ENCODE results near the gene ST14. TPM values are rescaled to one million over a fixed set of nuclear protein-coding genes. Genes with fewer than 3 reads are reported as not detected.

Gene ST14
- polyA plus RNA-seq, 3 donors: 13.3 to 36.0 (median 23.6) TPM

- peaks cover 15% of the 10 kb centered on the region for H4K20me1 ChIP-seq (ENCODE audit: insufficient read depth, low read length)
- no peak for TF ChIP-seq CTCF (IDR thresholded peaks at IDR 0.05)
Measured at GRCh38 chr11:130157840-130158239, 1.7 kb upstream of the ST14 start.

DNA sequence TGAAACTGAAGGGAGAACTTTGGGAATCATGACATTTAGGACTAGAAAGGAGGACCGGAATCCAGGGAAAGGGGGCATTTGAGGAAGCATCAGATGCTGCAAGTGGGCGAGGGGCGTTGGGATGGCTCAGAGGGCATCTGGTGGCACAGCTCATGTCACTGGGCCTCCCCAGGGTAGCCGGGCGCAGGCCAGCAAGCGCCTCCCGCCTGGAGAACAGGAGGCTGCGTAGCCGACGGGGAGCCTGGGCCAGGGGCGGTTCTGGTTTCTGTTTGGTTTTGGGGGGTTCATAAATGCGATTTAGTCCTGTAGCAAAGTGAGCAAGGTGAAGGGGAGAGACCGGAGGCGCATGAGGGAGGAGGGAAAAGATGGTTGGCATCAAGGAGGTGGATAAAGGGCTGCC is 443 bp upstream of the ST14 start:
- intact Hi-C loops (cut with micrococcal nuclease): no loop called here
- Histone ChIP-seq H3K4me2 (replicated peaks; ENCODE audit: extremely low read depth, low read length, poor library complexity, severe bottlenecking) (peak overlapping the region; percentile 79), H3K27ac (ENCODE audit: low read depth in 1 of 2, low read length in 2 of 2) (no peak overlapping the region), H3K27me3 (ENCODE audit: control insufficient read depth in 2 of 2, insufficient read depth in 2 of 2, low read length in 2 of 2) (peaks cover 0 to 14% of the 10 kb centered on the region in 2 donors), H3K36me3 (replicated peaks in 1 of 2; ENCODE audit: control insufficient read depth in 1 of 2, insufficient read depth in 2 of 2, low read length in 2 of 2) (no peaks in the 10 kb centered on the region), H3K9me3 (replicated peaks in 1 of 2; ENCODE audit: control insufficient read depth in 1 of 2, insufficient read depth in 1 of 2, low read length in 2 of 2) (no peaks in the 10 kb centered on the region), H4K20me1 (ENCODE audit: insufficient read depth, low read length) (peaks cover 15% of the 10 kb centered on the region), H3K4me1 (ENCODE audit: control insufficient read depth in 1 of 2, insufficient read depth in 2 of 2, low read length in 2 of 2) (peaks cover 74 to 82% of the 10 kb centered on the region in 2 donors), H2AFZ (ENCODE audit: insufficient read depth, low read depth, low read length, poor library complexity, severe bottlenecking) (no peak overlapping the region), H3K4me3 (replicated peaks in 1 of 3; ENCODE audit: low read depth in 2 of 3, low read length in 3 of 3) (peak overlapping the region in 1 of 3 experiments; percentile 75), H3K79me2 (ENCODE audit: insufficient read depth, low read length) (peaks cover 33% of the 10 kb centered on the region), H3K9ac (ENCODE audit: insufficient read depth, low read length, poor library complexity, severe bottlenecking) (no peak overlapping the region)
- 88% methylated on average over 14 of the region's 14 CpGs for WGBS (ENCODE audit: insufficient coverage)
- Mint-ChIP-seq H3K27me3 (ENCODE audit: low read depth in 3 of 3) (peaks cover 16 to 26% (median 17%) of the 10 kb centered on the region in 3 donors), H3K9me3 (peaks cover 0 to 6% (median 0%) of the 10 kb centered on the region in 7 donors), H3K27ac (peak overlapping the region in 1 of 7 donors; percentile 62), H3K36me3 (peaks cover 5 to 8% of the 10 kb centered on the region in 2 donors), H3K4me1 (peaks cover 84% of the 10 kb centered on the region), H3K4me3 (peak overlapping the region; percentile 57 to 82)
- no peak for TF ChIP-seq CTCF (IDR thresholded peaks at IDR 0.05)
- DNase-seq: no peak

More at GRCh38 chr11:130157840-130158239, 1.7 kb upstream of the ST14 start:
- H3K27me3 ChIP-seq (ENCODE audit: control insufficient read depth in 2 of 2, insufficient read depth in 2 of 2, low read length in 2 of 2): peaks cover 0 to 14% of the 10 kb centered on the region in 2 donors
- peaks cover 25% of the 10 kb centered on the region for H3K79me2 ChIP-seq (ENCODE audit: insufficient read depth, low read length)
- Mint-ChIP-seq H3K27ac (peak overlapping the region in 1 of 7 donors; percentile 5), H3K9me3 (peaks cover 0 to 6% (median 0%) of the 10 kb centered on the region in 7 donors), H3K4me3 (no peak overlapping the region), H3K36me3 (peaks cover 5 to 8% of the 10 kb centered on the region in 2 donors), H3K27me3 (ENCODE audit: low read depth in 3 of 3) (peaks cover 16 to 26% (median 17%) of the 10 kb centered on the region in 3 donors), H3K4me1 (peaks cover 79% of the 10 kb centered on the region)
- DNase-seq: no peak
- no peaks in the 10 kb centered on the region for H3K9me3 ChIP-seq (replicated peaks in 1 of 2; ENCODE audit: control insufficient read depth in 1 of 2, insufficient read depth in 1 of 2, low read length in 2 of 2)
- intact Hi-C loops (cut with micrococcal nuclease): no loop called here
- no peak overlapping the region for H3K9ac ChIP-seq (ENCODE audit: insufficient read depth, low read length, poor library complexity, severe bottlenecking)
- no peak overlapping the region for H3K4me2 ChIP-seq (replicated peaks; ENCODE audit: extremely low read depth, low read length, poor library complexity, severe bottlenecking)
- H3K27ac ChIP-seq (ENCODE audit: low read depth in 1 of 2, low read length in 2 of 2): no peak overlapping the region
- H3K4me3 ChIP-seq (replicated peaks in 1 of 3; ENCODE audit: low read depth in 2 of 3, low read length in 3 of 3): no peak overlapping the region
- H3K36me3 ChIP-seq (replicated peaks in 1 of 2; ENCODE audit: control insufficient read depth in 1 of 2, insufficient read depth in 2 of 2, low read length in 2 of 2): no peaks in the 10 kb centered on the region
- no peak overlapping the region for H2AFZ ChIP-seq (ENCODE audit: insufficient read depth, low read depth, low read length, poor library complexity, severe bottlenecking)
- WGBS (ENCODE audit: insufficient coverage): 86% methylated on average over 1 of the region's 3 CpGs
- H3K4me1 ChIP-seq (ENCODE audit: control insufficient read depth in 1 of 2, insufficient read depth in 2 of 2, low read length in 2 of 2): peaks cover 67 to 80% of the 10 kb centered on the region in 2 donors

All from CD14-positive monocyte (primary cell).